ENCODE data around the gene RAD52.

RAD52 gene

DNA sequence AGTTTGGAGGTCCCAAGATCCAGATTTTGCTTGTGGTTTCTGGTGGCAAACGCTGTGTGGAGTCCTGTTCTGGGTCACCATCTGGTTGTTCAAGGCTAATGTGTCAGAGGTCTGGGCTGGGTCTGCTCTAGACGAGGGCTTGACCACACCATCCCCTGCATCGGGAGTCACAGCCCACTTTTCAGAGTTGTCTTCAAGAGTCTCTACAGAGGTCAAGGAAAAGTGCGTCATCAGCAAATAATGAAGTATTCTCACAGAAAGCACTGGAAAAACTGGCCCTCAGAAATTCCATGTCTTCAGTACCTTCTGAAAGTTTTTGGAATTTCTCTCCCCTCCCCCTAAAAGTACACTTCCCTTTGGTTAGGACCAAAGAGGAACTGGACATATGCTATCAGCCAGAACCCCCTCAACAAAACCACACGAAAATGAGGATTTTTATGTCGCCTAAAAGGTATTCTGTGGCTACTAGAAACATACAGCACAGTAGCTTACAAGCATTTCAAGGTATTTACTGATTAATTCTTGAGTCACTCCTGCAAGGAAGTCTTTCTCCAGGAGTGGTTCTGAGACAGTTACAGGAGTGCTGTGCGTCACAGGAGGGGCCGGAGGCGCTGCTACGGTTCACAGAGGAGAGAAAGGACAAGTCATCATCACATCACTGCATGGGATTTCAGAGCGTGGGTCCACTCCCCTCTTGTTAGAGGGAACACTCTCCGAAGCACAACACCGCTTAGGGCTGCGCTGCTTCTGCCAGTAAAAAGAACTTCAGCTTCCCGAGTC lies 35.4 kb downstream of the RAD52 start:
- DNase-seq (ENCODE audit: low read depth in 2 of 2): no peak

DNA sequence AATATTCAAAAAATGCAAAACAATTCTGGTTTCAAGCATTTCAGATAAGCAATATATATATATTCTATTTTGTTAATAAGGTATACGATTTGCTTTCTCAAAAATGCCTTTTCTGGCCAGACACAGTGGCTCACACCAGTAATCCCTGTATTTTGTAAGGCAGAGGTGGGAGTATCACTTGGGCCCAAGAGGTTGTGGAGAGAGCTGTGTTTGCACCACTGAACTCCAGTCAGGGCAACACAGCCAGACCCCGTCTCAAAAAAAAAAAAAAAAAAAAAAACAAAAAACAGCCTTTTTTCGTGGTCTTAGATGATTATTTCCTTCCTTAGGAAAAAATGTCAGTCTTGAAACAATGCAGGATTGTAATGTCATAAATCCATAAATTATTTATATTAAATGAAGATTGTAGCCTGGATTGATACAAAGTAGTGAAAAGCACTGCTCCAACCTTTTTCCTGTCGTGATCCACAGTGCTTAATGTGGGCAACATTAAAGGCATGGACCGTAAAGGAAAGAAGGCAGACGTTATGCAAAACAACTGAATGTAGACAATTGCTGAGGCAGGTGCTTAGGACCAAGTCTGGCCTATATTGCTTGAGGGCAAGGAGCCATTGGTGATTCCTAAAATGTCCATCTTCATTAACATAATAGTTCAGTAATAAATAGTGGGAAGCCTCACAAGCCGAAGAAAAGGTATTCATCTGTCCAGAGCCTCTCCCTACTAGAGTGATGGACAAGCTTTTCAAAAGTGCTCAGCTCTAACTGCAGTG lies 36.8 kb downstream of the RAD52 start:
- DNase-seq (ENCODE audit: low read depth in 2 of 2): no peak

DNA sequence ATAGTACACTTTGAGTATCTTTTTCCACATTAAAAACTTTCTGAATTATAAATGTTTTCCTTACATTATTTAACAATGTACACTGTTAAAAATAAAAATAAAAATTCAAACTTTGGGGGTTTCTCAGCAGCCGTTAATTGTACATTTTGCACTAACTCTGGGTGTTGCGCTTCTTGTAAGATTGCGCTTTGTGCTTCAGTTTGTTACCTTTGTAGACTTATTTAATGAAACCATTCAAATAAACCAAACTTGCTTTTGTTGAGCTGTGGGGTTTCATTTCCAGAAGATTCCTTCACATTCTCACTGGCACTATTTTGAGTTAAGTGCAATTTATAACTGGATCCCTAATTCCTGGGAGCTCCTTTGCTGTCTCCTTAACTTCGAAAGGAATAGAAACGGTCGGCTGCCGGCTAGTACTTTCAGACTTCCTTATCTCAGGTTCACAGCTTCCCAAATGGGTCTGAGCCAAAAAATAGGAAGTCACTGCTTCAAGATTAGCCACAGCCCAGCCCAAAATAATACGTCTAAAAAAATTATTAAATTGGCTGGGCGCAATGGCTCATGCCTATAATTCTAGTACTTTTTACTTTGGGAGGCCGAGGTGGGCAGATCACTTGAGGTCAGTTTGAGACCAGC lies 38.2 kb downstream of the RAD52 start:
- no peak for DNase-seq (ENCODE audit: low read depth in 2 of 2)

DNA sequence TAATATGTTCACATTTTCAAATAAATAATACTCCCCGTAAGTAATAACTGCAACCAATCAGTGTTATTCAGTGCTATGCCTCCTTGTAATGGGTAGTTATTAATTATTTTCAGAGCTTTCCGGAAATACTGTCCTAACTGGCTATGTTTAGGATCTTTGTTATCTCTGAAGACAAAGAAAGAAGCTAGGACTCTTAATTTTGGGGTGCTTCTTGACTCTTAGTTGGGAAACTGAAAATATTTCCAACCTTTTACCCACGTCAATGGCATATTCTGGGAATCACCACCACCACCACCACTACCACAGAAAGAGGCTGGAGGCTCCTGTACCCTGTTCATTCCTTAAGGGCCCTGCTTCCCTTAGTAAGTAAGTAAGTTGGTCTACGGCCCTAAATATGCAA lies 39.1 kb downstream of the RAD52 start:
- DNase-seq (ENCODE audit: low read depth in 2 of 2): no peak

DNA sequence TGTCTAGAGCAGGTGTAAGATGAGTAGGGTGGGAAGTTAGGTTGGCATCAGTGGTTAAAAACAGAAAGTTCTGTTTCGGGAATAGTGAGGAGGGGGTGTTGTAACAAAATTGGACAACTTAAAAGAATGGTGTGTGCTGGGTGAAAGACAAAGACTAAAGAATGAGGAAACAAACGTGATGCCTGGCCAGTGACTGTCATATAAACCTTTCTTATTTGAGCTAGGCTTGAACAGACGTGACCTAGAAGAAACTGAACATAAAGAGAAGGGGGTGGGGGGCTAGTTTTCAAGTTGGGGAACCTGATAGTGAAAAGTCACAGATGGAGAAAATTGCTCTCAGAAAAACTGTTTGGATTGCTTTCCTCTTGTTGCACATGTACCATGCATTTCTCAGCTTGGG lies 39.6 kb downstream of the RAD52 start:
- no peak for DNase-seq (ENCODE audit: low read depth in 2 of 2)

DNA sequence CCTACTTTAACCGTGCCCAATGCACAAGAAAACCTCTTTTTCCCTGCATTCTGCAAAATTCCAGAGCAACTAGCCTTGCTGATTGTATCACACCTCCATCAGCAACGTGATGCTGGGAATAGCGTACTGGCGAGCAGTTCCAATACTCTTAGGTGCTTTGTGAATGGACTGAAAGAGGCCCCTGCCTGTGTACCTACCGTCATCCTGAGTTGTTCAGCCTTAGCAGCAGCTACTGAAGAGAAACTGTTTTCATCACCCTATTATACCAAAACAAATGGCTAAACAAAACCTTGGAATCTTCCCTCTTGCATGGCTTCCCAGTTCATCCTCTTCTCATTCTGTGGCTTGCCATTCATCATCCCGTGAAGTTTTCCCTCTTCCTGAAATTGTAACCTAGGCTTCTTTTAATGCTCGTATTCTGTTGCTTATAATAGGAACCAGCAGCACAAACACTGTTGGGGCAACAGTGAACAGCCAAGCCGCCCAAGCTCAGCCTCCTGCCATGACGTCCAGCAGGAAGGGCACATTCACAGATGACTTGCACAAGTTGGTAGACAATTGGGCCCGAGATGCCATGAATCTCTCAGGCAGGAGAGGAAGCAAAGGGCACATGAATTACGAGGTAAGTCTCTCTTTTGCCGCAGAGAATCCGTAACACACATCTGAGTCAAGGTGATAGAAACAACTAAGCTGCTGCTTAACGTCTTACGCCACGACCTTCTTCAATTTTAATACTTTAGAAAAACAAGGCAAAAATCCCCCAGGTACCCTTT lies 41.9 kb downstream of the RAD52 start:
- DNase-seq (ENCODE audit: low read depth in 2 of 2): no peak

DNA sequence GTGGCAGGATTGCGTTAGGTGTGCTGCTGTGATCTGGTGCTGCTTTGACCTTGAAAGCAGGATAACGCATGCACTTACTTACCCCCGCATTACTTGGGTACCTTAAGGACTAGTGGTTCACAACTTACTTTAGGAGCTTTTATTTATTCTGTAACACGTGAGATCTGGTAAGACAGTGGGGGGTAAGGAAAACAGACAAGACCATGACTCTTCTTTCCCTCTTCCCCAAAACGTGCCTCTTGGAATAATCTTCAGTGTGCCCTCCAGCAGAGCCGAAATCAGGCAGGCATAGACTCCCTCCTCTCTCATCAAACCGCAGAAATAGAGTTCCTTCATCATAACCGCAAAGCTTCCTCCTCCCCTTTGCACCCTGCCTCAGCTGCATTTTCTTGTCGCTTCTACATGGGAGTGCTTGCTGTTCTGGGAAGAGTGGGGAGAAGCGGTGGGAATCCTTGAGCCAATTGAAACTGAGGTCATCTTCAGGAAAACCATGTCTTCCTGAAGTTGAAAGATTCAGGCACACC lies 43.4 kb downstream of the RAD52 start:
- DNase-seq (ENCODE audit: low read depth in 2 of 2): no peak

DNA sequence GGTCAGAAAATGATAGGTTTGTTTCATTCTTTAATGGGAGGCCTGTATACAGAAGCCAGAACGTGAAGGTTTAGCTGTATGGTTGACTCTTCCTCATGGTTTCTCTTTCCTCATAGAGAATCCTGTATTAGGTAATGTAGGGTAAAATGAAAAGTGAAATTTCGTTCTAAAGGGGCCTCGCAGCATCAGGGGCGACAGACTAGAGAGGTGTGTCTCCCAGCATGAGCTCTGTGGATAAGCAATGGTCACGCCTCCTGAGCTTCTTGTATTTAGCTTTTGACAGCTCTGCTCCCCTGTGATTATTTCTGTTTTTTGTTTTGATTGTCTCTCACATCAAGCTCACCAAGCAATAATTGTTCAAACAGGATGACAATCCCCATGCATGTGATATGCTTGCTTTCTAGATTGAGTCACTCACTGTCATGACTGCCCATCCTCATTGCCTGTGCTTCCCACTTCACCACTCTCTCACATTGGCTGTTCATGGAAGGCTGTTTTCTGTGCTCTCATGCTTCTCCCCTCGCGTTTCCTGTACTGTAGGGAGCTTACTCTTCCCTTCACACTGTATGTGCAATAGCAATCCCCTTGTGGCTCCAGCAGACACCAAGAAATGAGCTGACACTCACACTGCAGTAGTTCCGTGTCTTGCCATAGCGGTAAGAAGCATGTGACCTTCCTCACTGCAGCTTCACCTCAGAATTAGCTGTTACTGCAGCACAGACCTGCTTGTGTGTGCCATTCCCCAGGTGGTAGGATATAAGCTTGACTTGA lies 44.0 kb downstream of the RAD52 start:
- DNase-seq (ENCODE audit: low read depth in 2 of 2): no peak

DNA sequence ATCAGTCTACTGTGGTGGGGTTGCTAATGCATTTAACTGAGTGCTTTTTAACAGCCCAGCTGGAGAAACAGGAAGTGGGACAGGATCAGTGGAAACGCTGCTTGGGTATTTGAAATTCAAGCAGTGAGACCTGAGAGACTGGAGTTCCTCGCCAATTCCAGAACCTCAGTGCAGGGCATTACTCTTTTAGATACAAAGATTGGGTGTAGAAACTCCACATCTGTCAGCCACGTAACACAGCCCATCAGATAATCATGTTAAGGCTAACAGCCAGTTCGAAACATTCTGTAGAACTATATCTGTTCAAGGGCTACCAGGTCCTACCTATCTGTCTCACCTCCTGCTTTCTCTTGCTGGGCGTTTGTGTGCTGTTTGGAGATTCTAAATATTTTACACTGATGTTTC lies 45.5 kb downstream of the RAD52 start:
- no peak for DNase-seq (ENCODE audit: low read depth in 2 of 2)

DNA sequence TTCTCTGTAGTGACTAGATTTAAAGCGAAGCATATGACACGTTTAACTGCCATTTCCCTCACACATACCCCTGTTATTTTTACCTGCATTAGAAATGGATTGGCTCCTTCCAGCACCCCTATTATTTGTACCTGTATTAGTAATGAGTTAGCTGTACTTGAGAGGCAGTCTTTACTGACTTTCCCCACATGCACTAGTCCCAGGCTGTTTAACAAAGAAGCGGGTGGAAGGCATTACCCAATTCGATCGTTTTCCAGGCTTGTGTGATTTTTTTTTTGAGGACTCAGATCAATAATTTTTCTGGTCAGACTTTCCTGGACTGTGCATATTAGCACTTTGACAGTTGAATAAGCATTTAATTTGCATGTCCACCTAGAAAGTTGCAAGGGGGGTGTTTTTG lies 46.4 kb downstream of the RAD52 start:
- no peak for DNase-seq (ENCODE audit: low read depth in 2 of 2)

DNA sequence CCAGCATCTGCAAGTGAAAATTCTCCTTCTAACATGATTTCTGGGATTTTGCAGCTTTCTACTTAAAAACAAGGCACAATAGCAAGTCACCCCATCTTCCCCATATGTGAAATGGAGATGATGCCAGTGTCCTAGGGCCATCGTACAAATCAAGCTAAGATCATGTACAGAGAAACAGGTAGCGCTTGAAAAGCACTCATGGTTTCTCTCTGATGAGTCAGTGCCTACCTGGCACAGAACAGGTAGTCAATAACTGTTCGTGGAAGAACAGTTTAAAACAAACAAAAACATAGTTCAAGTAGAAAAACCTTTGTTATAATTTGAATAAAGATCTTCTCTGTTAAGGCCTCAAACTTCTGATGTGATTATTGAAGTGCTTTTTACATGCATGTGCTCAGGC lies 46.9 kb downstream of the RAD52 start:
- DNase-seq (ENCODE audit: low read depth in 2 of 2): no peak

DNA sequence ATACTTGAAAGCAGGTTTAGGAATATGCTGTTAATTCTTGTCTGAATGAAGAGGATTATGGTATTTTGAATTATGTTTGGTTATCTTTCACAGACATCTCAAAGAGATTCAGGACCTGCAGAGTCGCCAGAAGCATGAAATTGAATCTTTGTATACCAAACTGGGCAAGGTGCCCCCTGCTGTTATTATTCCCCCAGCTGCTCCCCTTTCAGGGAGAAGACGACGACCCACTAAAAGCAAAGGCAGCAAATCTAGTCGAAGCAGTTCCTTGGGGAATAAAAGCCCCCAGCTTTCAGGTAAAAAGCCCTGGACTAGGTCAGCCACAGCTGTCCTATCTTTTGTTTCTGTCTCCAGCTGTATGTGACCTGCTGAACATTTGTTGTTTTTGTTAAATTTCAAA lies 52.1 kb downstream of the RAD52 start:
- DNase-seq (ENCODE audit: low read depth in 2 of 2): no peak

DNA sequence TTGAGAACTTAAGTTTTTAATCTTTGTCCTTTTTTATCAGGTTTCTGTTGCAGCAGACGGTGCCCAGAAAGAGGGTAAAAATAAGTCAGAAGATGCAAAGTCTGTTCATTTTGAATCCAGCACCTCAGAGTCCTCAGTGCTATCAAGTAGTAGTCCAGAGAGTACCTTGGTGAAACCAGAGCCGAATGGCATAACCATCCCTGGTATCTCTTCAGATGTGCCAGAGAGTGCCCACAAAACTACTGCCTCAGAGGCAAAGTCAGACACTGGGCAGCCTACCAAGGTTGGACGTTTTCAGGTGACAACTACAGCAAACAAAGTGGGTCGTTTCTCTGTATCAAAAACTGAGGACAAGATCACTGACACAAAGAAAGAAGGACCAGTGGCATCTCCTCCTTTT lies 53.5 kb downstream of the RAD52 start:
- DNase-seq (ENCODE audit: low read depth in 2 of 2): no peak

DNA sequence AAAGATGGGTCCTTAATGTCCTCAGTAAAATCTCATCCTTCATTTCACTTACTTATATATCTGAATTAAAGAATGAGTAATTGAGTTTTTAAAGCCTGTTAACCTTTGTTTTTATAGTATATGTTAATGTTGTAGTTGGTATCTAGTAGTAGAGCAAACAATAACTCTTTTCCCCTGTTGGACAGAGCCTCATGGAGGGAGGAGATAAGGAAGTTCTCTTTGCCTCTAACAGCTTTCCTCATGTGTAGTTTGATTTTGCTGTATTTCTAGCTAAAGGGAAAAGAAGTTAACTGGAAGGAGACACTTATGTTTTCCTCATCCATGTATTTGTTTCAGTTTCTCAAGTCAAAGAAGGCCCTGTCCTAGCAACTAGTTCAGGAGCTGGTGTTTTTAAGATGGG lies 55.3 kb downstream of the RAD52 start:
- DNase-seq (ENCODE audit: low read depth in 2 of 2): no peak

DNA sequence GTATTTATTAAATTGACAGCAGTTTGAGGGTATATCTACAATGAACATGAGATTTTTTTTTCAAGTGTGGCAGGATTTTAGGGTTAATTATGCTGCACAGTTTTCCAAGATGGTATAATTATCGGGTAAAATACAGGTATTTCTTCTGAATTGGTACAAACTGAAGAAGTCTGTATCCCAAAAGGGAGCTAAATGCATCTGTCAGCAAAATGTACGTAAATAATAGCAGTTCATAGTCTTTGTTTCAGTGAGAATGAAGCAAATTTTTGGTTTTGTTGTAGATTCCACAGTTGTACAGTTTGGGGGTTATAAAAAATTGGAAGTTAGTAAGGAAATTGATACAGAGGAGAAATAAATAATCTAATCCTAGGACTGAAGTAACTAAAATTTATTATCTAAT lies 63.3 kb downstream of the RAD52 start:
- no peak for DNase-seq (ENCODE audit: low read depth in 2 of 2)

DNA sequence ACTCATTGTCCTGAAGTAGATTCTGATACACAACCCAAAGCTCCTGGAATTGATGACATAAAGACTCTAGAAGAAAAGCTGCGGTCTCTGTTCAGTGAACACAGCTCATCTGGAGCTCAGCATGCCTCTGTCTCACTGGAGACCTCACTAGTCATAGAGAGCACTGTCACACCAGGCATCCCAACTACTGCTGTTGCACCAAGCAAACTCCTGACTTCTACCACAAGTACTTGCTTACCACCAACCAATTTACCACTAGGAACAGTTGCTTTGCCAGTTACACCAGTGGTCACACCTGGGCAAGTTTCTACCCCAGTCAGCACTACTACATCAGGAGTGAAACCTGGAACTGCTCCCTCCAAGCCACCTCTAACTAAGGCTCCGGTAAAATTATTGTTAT lies 63.8 kb downstream of the RAD52 start:
- DNase-seq (ENCODE audit: low read depth in 2 of 2): no peak

DNA sequence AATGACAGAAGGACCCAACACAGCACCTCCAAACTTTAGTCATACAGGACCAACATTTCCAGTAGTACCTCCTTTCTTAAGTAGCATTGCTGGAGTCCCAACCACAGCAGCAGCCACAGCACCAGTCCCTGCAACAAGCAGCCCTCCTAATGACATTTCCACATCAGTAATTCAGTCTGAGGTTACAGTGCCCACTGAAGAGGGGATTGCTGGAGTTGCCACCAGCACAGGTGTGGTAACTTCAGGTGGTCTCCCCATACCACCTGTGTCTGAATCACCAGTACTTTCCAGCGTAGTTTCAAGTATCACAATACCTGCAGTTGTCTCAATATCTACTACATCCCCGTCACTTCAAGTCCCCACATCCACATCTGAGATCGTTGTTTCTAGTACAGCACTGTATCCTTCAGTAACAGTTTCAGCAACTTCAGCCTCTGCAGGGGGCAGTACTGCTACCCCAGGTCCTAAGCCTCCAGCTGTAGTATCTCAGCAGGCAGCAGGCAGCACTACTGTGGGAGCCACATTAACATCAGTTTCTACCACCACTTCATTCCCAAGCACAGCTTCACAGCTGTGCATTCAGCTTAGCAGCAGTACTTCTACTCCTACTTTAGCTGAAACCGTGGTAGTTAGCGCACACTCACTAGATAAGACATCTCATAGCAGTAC lies 64.6 kb downstream of the RAD52 start:
- DNase-seq (ENCODE audit: low read depth in 2 of 2): no peak

DNA sequence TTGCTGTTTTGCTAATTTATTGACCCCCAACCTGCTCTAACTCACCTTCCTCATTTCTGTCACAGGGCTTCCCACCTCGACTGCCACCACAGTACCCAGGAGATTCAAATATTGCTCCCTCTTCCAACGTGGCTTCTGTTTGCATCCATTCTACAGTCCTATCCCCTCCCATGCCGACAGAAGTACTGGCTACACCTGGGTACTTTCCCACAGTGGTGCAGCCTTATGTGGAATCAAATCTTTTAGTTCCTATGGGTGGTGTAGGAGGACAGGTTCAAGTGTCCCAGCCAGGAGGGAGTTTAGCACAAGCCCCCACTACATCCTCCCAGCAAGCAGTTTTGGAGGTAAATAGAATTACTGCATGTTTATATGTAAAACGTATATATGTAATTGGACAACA lies 68.8 kb downstream of the RAD52 start:
- DNase-seq (ENCODE audit: low read depth in 2 of 2): no peak

DNA sequence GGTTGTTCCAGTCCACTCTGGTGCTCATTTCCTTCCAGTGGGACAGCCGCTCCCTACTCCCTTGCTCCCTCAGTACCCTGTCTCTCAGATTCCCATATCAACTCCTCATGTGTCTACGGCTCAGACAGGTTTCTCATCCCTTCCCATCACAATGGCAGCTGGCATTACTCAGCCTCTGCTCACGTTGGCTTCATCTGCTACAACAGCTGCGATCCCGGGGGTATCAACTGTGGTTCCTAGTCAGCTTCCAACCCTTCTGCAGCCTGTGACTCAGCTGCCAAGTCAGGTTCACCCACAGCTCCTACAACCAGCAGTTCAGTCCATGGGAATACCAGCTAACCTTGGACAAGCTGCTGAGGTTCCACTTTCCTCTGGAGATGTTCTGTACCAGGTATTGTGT lies 69.9 kb downstream of the RAD52 start:
- DNase-seq (ENCODE audit: low read depth in 2 of 2): no peak

DNA sequence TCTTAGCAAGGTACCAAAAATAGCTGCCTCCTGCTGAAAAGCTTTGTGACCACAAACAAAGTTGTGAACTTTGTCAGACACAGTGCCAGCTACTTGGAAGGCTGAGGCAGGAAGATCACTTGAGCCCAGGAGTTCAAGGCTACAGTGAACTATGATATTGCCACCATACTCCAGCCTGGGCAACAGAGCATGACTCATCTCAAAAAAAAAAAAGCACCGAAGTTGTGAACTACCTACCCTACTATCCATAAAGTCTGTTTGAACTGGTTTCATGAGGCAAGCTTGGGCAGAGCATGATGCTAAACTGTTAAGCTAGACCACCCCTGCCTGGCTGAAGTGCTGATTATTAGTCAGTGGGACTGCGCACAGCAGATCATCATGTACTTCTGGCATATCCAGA lies 75.5 kb downstream of the RAD52 start:
- no peak for DNase-seq (ENCODE audit: low read depth in 2 of 2)

DNA sequence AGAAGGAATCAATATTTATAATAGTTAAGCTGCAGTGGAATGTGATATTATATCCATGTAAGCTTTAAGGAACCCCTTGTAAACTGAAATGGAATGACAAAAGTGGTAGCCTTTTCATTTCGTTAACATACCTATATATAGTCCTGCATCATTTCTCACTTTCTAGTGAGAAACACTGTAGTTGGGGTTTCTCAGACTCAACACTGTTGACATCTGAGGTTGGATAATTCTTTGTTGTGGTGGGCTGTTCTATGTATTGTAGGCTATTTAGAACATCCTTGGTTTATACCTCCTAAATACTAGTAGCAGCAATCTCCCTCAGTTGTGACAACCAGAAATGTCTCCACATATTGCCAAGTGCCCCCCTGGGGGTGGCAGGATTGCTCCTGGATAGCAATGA lies 79.1 kb downstream of the RAD52 start:
- DNase-seq (ENCODE audit: low read depth in 2 of 2): no peak

Measured in stimulated activated CD8-positive, alpha-beta memory T cell treated with anti-CD3 and anti-CD28 coated beads, Interleukin-2, amount 100 ng/mL, for 1 hour (primary cell).